Stimulated activated naive CD8-positive, alpha-beta T cell treated with anti-CD3 and anti-CD28 coated beads, Interleukin-15, Interleukin-2, amounts not matched to agents 100 ng/mL and 50 ng/mL, for 24 hours (primary cell): ENCODE results near the gene ZZZ3.
A peak's percentile ranks its signal among the peaks of the same experiment; 100 is the strongest.
"Not testable (repeated sequence)": the region's sequence is repeated elsewhere in the genome, so short reads cannot be mapped to it uniquely, and the experiment has no call there.

Experiments
- H3K27ac Mint-ChIP-seq: one replicate; pipeline ENCODE4 v1.8.0; 2021; ENCODE audit warnings: mild to moderate bottlenecking, mixed read lengths
- H3K27me3 Mint-ChIP-seq: one replicate; pipeline ENCODE4 v1.8.0; 2021; ENCODE audit warnings: mixed read lengths
- H3K36me3 Mint-ChIP-seq: one replicate; pipeline ENCODE4 v1.8.0; 2021; ENCODE audit warnings: low read depth, mixed read lengths
- H3K4me1 Mint-ChIP-seq: one replicate; pipeline ENCODE4 v1.8.0; 2021; ENCODE audit warnings: low read depth, mixed read lengths
- H3K4me3 Mint-ChIP-seq: one replicate; pipeline ENCODE4 v1.8.0; 2021; ENCODE audit warnings: mild to moderate bottlenecking, mixed read lengths
- H3K9me3 Mint-ChIP-seq: one replicate; pipeline ENCODE4 v1.8.0; 2021; ENCODE audit warnings: mixed read lengths

Gene ZZZ3

GRCh38 chr1:77682460-77683159 is at the start of gene ZZZ3:
ZZZ3 (minus strand) TSS chr1:77682658; CDS start chr1:77633354, 49,304 bp downstream.
- no peaks in the 10 kb centered on the region for H3K27me3 Mint-ChIP-seq
- H3K4me3 Mint-ChIP-seq = peak within 1 kb of the TSS; percentile 98
- H3K4me1 Mint-ChIP-seq = peaks cover 47% of the 10 kb centered on the region
- no peaks in the 10 kb centered on the region for H3K9me3 Mint-ChIP-seq
- peak within 1 kb of the TSS; percentile 96 for H3K27ac Mint-ChIP-seq
- H3K36me3 Mint-ChIP-seq = peaks cover 4% of the 10 kb centered on the region

- peaks cover 42% of the 10 kb centered on the region for H3K36me3 Mint-ChIP-seq
- no peaks in the 10 kb centered on the region for H3K4me1 Mint-ChIP-seq
- no peaks in the 10 kb centered on the region for H3K9me3 Mint-ChIP-seq
- H3K27ac Mint-ChIP-seq = no peak overlapping the region
- no peaks in the 10 kb centered on the region for H3K27me3 Mint-ChIP-seq
- no peak overlapping the region for H3K4me3 Mint-ChIP-seq
These were observed 49.6 kb upstream of the ZZZ3 start for GRCh38 chr1:77732090-77732489.

- Mint-ChIP-seq H3K4me1 (no peaks in the 10 kb centered on the region), H3K36me3 (peaks cover 80% of the 10 kb centered on the region), H3K27ac (no peak overlapping the region), H3K4me3 (no peak overlapping the region), H3K27me3 (no peaks in the 10 kb centered on the region), H3K9me3 (no peaks in the 10 kb centered on the region)
These were observed 43.2 kb upstream of the ZZZ3 start for GRCh38 chr1:77725706-77726105.

GRCh38 chr1:77718181-77718580 is 35.7 kb upstream of the ZZZ3 start:
- no peaks in the 10 kb centered on the region for H3K27me3 Mint-ChIP-seq
- no peak overlapping the region for H3K27ac Mint-ChIP-seq
- H3K4me1 Mint-ChIP-seq = no peaks in the 10 kb centered on the region
- peaks cover 58% of the 10 kb centered on the region for H3K36me3 Mint-ChIP-seq
- H3K9me3 Mint-ChIP-seq = no peaks in the 10 kb centered on the region
- no peak overlapping the region for H3K4me3 Mint-ChIP-seq

GRCh38 chr1:77716065-77716464 is 33.6 kb upstream of the ZZZ3 start:
- Mint-ChIP-seq H3K9me3 (no peaks in the 10 kb centered on the region), H3K27me3 (no peaks in the 10 kb centered on the region), H3K27ac (no peak overlapping the region), H3K4me3 (no peak overlapping the region), H3K4me1 (no peaks in the 10 kb centered on the region), H3K36me3 (peaks cover 49% of the 10 kb centered on the region)

- H3K27me3 Mint-ChIP-seq = no peaks in the 10 kb centered on the region
- no peak overlapping the region for H3K27ac Mint-ChIP-seq
- H3K36me3 Mint-ChIP-seq = peaks cover 43% of the 10 kb centered on the region
- no peaks in the 10 kb centered on the region for H3K4me1 Mint-ChIP-seq
- no peaks in the 10 kb centered on the region for H3K9me3 Mint-ChIP-seq
- no peak overlapping the region for H3K4me3 Mint-ChIP-seq
These were observed 27.3 kb upstream of the ZZZ3 start for GRCh38 chr1:77709727-77710126.

- Mint-ChIP-seq H3K27me3 (no peaks in the 10 kb centered on the region), H3K4me3 (no peak overlapping the region), H3K4me1 (no peaks in the 10 kb centered on the region), H3K9me3 (no peaks in the 10 kb centered on the region), H3K36me3 (peaks cover 31% of the 10 kb centered on the region), H3K27ac (no peak overlapping the region)
These were observed 23.9 kb upstream of the ZZZ3 start for GRCh38 chr1:77706321-77706720.

- Mint-ChIP-seq H3K36me3 (peaks cover 26% of the 10 kb centered on the region), H3K4me1 (no peaks in the 10 kb centered on the region), H3K27ac (peak overlapping the region; percentile 28), H3K27me3 (no peaks in the 10 kb centered on the region), H3K4me3 (no peak overlapping the region), H3K9me3 (no peaks in the 10 kb centered on the region)
These were observed 22.3 kb upstream of the ZZZ3 start for GRCh38 chr1:77704736-77705135.

- H3K27ac Mint-ChIP-seq = not testable (repeated sequence)
These were observed 17.2 kb upstream of the ZZZ3 start for GRCh38 chr1:77699673-77700072.

GRCh38 chr1:77697441-77697840 is 15.0 kb upstream of the ZZZ3 start:
- H3K27ac Mint-ChIP-seq = no peak overlapping the region
- H3K27me3 Mint-ChIP-seq = no peaks in the 10 kb centered on the region
- no peaks in the 10 kb centered on the region for H3K4me1 Mint-ChIP-seq
- no peak overlapping the region for H3K4me3 Mint-ChIP-seq
- no peaks in the 10 kb centered on the region for H3K9me3 Mint-ChIP-seq
- peaks cover 32% of the 10 kb centered on the region for H3K36me3 Mint-ChIP-seq

More at GRCh38 chr1:77699673-77700072, 17.2 kb upstream of the ZZZ3 start:
- H3K36me3 Mint-ChIP-seq = peaks cover 33% of the 10 kb centered on the region
- H3K4me3 Mint-ChIP-seq, H3K27me3 Mint-ChIP-seq, H3K9me3 Mint-ChIP-seq, H3K4me1 Mint-ChIP-seq: not testable (repeated sequence)

GRCh38 chr1:77688939-77689338 is 6.5 kb upstream of the ZZZ3 start:
- Mint-ChIP-seq H3K27me3 (no peaks in the 10 kb centered on the region), H3K36me3 (peaks cover 20% of the 10 kb centered on the region), H3K27ac (peak overlapping the region; percentile 41), H3K4me3 (no peak overlapping the region), H3K9me3 (no peaks in the 10 kb centered on the region), H3K4me1 (peaks cover 5% of the 10 kb centered on the region)

- no peak overlapping the region for H3K27ac Mint-ChIP-seq
- peak overlapping the region; percentile 58 for H3K4me3 Mint-ChIP-seq
- H3K27me3 Mint-ChIP-seq = no peaks in the 10 kb centered on the region
- peaks cover 10% of the 10 kb centered on the region for H3K4me1 Mint-ChIP-seq
- peaks cover 18% of the 10 kb centered on the region for H3K36me3 Mint-ChIP-seq
- H3K9me3 Mint-ChIP-seq = no peaks in the 10 kb centered on the region
These were observed 5.1 kb upstream of the ZZZ3 start for GRCh38 chr1:77687519-77687906.

- Mint-ChIP-seq H3K27ac (no peak overlapping the region), H3K4me3 (no peak overlapping the region), H3K4me1 (peaks cover 12% of the 10 kb centered on the region)
These were observed 4.5 kb upstream of the ZZZ3 start for GRCh38 chr1:77686796-77687518.

GRCh38 chr1:77683160-77684148 is 996 bp upstream of the ZZZ3 start:
- Mint-ChIP-seq H3K27ac (peak overlapping the region; percentile 96), H3K27me3 (no peaks in the 10 kb centered on the region), H3K36me3 (peaks cover 4% of the 10 kb centered on the region), H3K9me3 (no peaks in the 10 kb centered on the region), H3K4me1 (peaks cover 39% of the 10 kb centered on the region), H3K4me3 (peak overlapping the region; percentile 98)

More at GRCh38 chr1:77686796-77687518, 4.5 kb upstream of the ZZZ3 start:
- peaks cover 14% of the 10 kb centered on the region for H3K36me3 Mint-ChIP-seq
- H3K27me3 Mint-ChIP-seq = no peaks in the 10 kb centered on the region
- no peaks in the 10 kb centered on the region for H3K9me3 Mint-ChIP-seq

- H3K27me3 Mint-ChIP-seq = no peaks in the 10 kb centered on the region
- peaks cover 14% of the 10 kb centered on the region for H3K36me3 Mint-ChIP-seq
- H3K27ac Mint-ChIP-seq = peak overlapping the region; percentile 1
- peaks cover 67% of the 10 kb centered on the region for H3K4me1 Mint-ChIP-seq
- H3K4me3 Mint-ChIP-seq = peak overlapping the region; percentile 43
- H3K9me3 Mint-ChIP-seq = no peaks in the 10 kb centered on the region
These were observed 2.3 kb downstream of the ZZZ3 start for GRCh38 chr1:77680173-77680572.
